Activated CD8-positive, alpha-beta memory T cell treated with anti-CD3 and anti-CD28 coated beads, Interleukin-2, amount 10 ng/mL, durations not matched to agents 7 days and 5 days (primary cell): ENCODE data around the gene TYMP. TPM values are rescaled to one million over a fixed set of nuclear protein-coding genes. Genes with fewer than 3 reads are reported as not detected.

Source experiments
- ATAC-seq: fragments of 150-1000 bp; cut with Tn5 transposase; one replicate; pipeline ENCODE4 v1.10.0; 2021; ENCODE audit warnings: moderate library complexity
- CTCF ChIA-PET: fragments of 350-600 bp; sonication (Branson Sonifier 250); formaldehyde crosslinking; loops from one replicate; lab custom pipeline; 2021; ENCODE audit warnings: antibody characterized with exemption; lab: Charles Lee
- DNase-seq: peaks from one replicate; pipeline ENCODE4 v3.0.0-alpha.2; 2020
- H3K27ac Mint-ChIP-seq: one replicate; pipeline ENCODE4 v1.8.0; 2021; ENCODE audit warnings: mild to moderate bottlenecking, mixed read lengths
- H3K27me3 Mint-ChIP-seq: one replicate; pipeline ENCODE4 v1.8.0; 2021; ENCODE audit warnings: mixed read lengths
- H3K36me3 Mint-ChIP-seq: one replicate; pipeline ENCODE4 v1.8.0; 2021; ENCODE audit warnings: mild to moderate bottlenecking, mixed read lengths
- H3K4me1 Mint-ChIP-seq: one replicate; pipeline ENCODE4 v1.8.0; 2021; ENCODE audit warnings: mixed read lengths
- H3K4me3 Mint-ChIP-seq: one replicate; pipeline ENCODE4 v1.8.0; 2021; ENCODE audit warnings: mild to moderate bottlenecking, moderate library complexity, mixed read lengths
- H3K9me3 Mint-ChIP-seq: one replicate; pipeline ENCODE4 v1.8.0; 2022; ENCODE audit warnings: low read depth, mixed read lengths
- total RNA-seq, 2 experiments: library from RNA; stranded (reverse); gene quantifications; one replicate each; pipeline ENCODE4 v1.2.3, GENCODE V29; 2021

TYMP gene
- 100 to 1,000 TPM in 1 of 2 experiments, 10 to 100 TPM in 1; 93.1 to 108 TPM for total RNA-seq

GRCh38 chr22:50529897-50530579 lies at the start of gene TYMP:
Gene TYMP (minus strand): TSS chr22:50530012. CDS start chr22:50529709, 303 bp downstream.
- CTCF ChIA-PET = interaction anchor here (0.6 to 7.1 kb wide), 8 partner anchors 9 to 188 kb away, joined by 3 to 69 read pairs (median 6); partner anchors contain the start of genes CHKB, KLHDC7B and SYCE3
- Mint-ChIP-seq H3K36me3 (peaks cover 11% of the 10 kb centered on the region), H3K27me3 (no peaks in the 10 kb centered on the region), H3K4me1 (peaks cover 49% of the 10 kb centered on the region), H3K4me3 (peak within 1 kb of the TSS; percentile 94), H3K9me3 (no peaks in the 10 kb centered on the region), H3K27ac (peak within 1 kb of the TSS; percentile 100)
- ATAC-seq = peak; percentile 34
- peak; percentile 88 for DNase-seq

- CTCF ChIA-PET = interaction anchor here (1.0 to 1.3 kb wide), 3 partner anchors 16 to 30 kb away, joined by 4 read pairs; partner anchors contain the start of gene SYCE3
- peaks cover 17% of the 10 kb centered on the region for H3K36me3 Mint-ChIP-seq
- ATAC-seq (no peak), DNase-seq (no peak)
- peaks cover 30% of the 10 kb centered on the region for H3K4me1 Mint-ChIP-seq
- no peaks in the 10 kb centered on the region for H3K27me3 Mint-ChIP-seq
- no peaks in the 10 kb centered on the region for H3K9me3 Mint-ChIP-seq
- H3K4me3 Mint-ChIP-seq = no peak overlapping the region
- H3K27ac Mint-ChIP-seq = no peak overlapping the region
Observed at GRCh38 chr22:50578776-50579310, 49.0 kb upstream of the TYMP start.

GRCh38 chr22:50577987-50578775 lies 48.4 kb upstream of the TYMP start, which contains the start of gene CPT1B:
Gene CPT1B (minus strand): TSS chr22:50578427. CDS start chr22:50577915, 512 bp downstream.
- CTCF ChIA-PET = interaction anchor here (1.0 to 1.1 kb wide), 2 partner anchors 15 to 30 kb away, joined by 4 read pairs; partner anchors contain the start of gene SYCE3
- DNase-seq (no peak), ATAC-seq (no peak)
- Mint-ChIP-seq H3K27ac (no peak within 1 kb of the TSS), H3K4me3 (no peak within 1 kb of the TSS), H3K27me3 (no peaks in the 10 kb centered on the region), H3K9me3 (no peaks in the 10 kb centered on the region), H3K4me1 (peaks cover 23% of the 10 kb centered on the region), H3K36me3 (peaks cover 17% of the 10 kb centered on the region)

GRCh38 chr22:50577697-50577986 lies 47.8 kb upstream of the TYMP start:
- H3K27ac Mint-ChIP-seq = no peak overlapping the region
- CTCF ChIA-PET = interaction anchor here (1.0 to 3.6 kb wide), 2 partner anchors 15 kb away, joined by 4 to 24 read pairs; partner anchors contain the start of gene SYCE3
- H3K4me1 Mint-ChIP-seq = peaks cover 23% of the 10 kb centered on the region
- no peaks in the 10 kb centered on the region for H3K27me3 Mint-ChIP-seq
- ATAC-seq (no peak), DNase-seq (no peak)
- no peaks in the 10 kb centered on the region for H3K9me3 Mint-ChIP-seq
- H3K4me3 Mint-ChIP-seq = no peak overlapping the region
- peaks cover 17% of the 10 kb centered on the region for H3K36me3 Mint-ChIP-seq

GRCh38 chr22:50576806-50577696 lies 47.2 kb upstream of the TYMP start:
- no peak overlapping the region for H3K4me3 Mint-ChIP-seq
- no peaks in the 10 kb centered on the region for H3K9me3 Mint-ChIP-seq
- CTCF ChIA-PET = interaction anchor here (3.0 to 3.6 kb wide), 2 partner anchors 14 to 44 kb away, joined by 10 to 24 read pairs; partner anchors contain the start of gene SYCE3
- ATAC-seq (no peak), DNase-seq (no peak)
- no peaks in the 10 kb centered on the region for H3K27me3 Mint-ChIP-seq
- H3K36me3 Mint-ChIP-seq = peaks cover 19% of the 10 kb centered on the region
- H3K27ac Mint-ChIP-seq = no peak overlapping the region
- peaks cover 23% of the 10 kb centered on the region for H3K4me1 Mint-ChIP-seq

GRCh38 chr22:50576070-50576469 lies 46.3 kb upstream of the TYMP start:
- H3K27ac Mint-ChIP-seq = no peak overlapping the region
- no peak for ATAC-seq

GRCh38 chr22:50575426-50575941 lies 45.7 kb upstream of the TYMP start:
- Mint-ChIP-seq H3K4me1 (peaks cover 10% of the 10 kb centered on the region), H3K27ac (peak overlapping the region; percentile 20), H3K27me3 (no peaks in the 10 kb centered on the region), H3K4me3 (no peak overlapping the region), H3K36me3 (peaks cover 22% of the 10 kb centered on the region), H3K9me3 (no peaks in the 10 kb centered on the region)
- DNase-seq (no peak), ATAC-seq (no peak)
- CTCF ChIA-PET = interaction anchor here (1.2 to 3.6 kb wide), 4 partner anchors 9 to 45 kb away, joined by 3 to 24 read pairs (median 6); partner anchors contain the start of gene SYCE3

More at GRCh38 chr22:50576070-50576469, 46.3 kb upstream of the TYMP start:
- H3K27me3 Mint-ChIP-seq = no peaks in the 10 kb centered on the region
- no peak overlapping the region for H3K4me3 Mint-ChIP-seq
- no peak for DNase-seq
- CTCF ChIA-PET = interaction anchor here (1.2 to 3.6 kb wide), 3 partner anchors 10 to 45 kb away, joined by 3 to 24 read pairs (median 10); partner anchors contain the start of gene SYCE3
- no peaks in the 10 kb centered on the region for H3K9me3 Mint-ChIP-seq
- peaks cover 21% of the 10 kb centered on the region for H3K36me3 Mint-ChIP-seq
- peaks cover 14% of the 10 kb centered on the region for H3K4me1 Mint-ChIP-seq

- Mint-ChIP-seq H3K27ac (no peak overlapping the region), H3K4me3 (no peak overlapping the region), H3K36me3 (peaks cover 17% of the 10 kb centered on the region), H3K4me1 (peaks cover 7% of the 10 kb centered on the region), H3K27me3 (no peaks in the 10 kb centered on the region), H3K9me3 (no peaks in the 10 kb centered on the region)
- ATAC-seq = no peak
- DNase-seq = no peak
- CTCF ChIA-PET = interaction anchor here (1.5 to 3.6 kb wide), 3 partner anchors 11 to 47 kb away, joined by 3 to 24 read pairs (median 10); partner anchors contain the start of gene SYCE3
Observed at GRCh38 chr22:50574383-50574755, 44.6 kb upstream of the TYMP start.

GRCh38 chr22:50573491-50574382 lies 43.9 kb upstream of the TYMP start:
- H3K4me3 Mint-ChIP-seq = no peak overlapping the region
- no peaks in the 10 kb centered on the region for H3K9me3 Mint-ChIP-seq
- no peaks in the 10 kb centered on the region for H3K27me3 Mint-ChIP-seq
- no peak overlapping the region for H3K27ac Mint-ChIP-seq
- peaks cover 19% of the 10 kb centered on the region for H3K36me3 Mint-ChIP-seq
- H3K4me1 Mint-ChIP-seq = peaks cover 7% of the 10 kb centered on the region
- CTCF ChIA-PET = interaction anchor here (1.5 to 3.6 kb wide), 4 partner anchors 11 to 47 kb away, joined by 3 to 24 read pairs (median 9); partner anchors contain the start of gene SYCE3
- no peak for DNase-seq
- no peak for ATAC-seq

- ATAC-seq (no peak), DNase-seq (no peak)
- Mint-ChIP-seq H3K4me3 (no peak overlapping the region), H3K27ac (no peak overlapping the region), H3K9me3 (no peaks in the 10 kb centered on the region), H3K4me1 (peaks cover 7% of the 10 kb centered on the region), H3K27me3 (no peaks in the 10 kb centered on the region), H3K36me3 (peaks cover 21% of the 10 kb centered on the region)
- CTCF ChIA-PET = interaction anchor here (0.8 to 2.0 kb wide), 3 partner anchors 10 to 48 kb away, joined by 3 to 11 read pairs (median 7); partner anchors contain the start of gene SYCE3
Observed at GRCh38 chr22:50572965-50573364, 43.2 kb upstream of the TYMP start.
